Superior temporal gyrus (tissue), 1 donor: ENCODE data around the gene TMPRSS9.

ENCODE experiments used
- DNase-seq: peaks from one replicate; pipeline ENCODE4 v3.0.0-alpha.2; 2016; ENCODE audit errors: extremely low spot score

TMPRSS9 gene

GRCh38 chr19:2359992-2360685 is at the start of gene TMPRSS9:
TMPRSS9 (plus strand) TSS chr19:2360265; CDS start chr19:2389786, 29,521 bp downstream.
- DNase-seq = no peak

- DNase-seq = no peak
Measured at GRCh38 chr19:2311093-2311492, 49.0 kb upstream of the TMPRSS9 start.

- no peak for DNase-seq
Measured at GRCh38 chr19:2312820-2313501, 47.1 kb upstream of the TMPRSS9 start.

- DNase-seq = no peak
Measured at GRCh38 chr19:2315121-2315817, 44.8 kb upstream of the TMPRSS9 start.

GRCh38 chr19:2315818-2316353 is 44.2 kb upstream of the TMPRSS9 start:
- peak; percentile 70 for DNase-seq

GRCh38 chr19:2317300-2317699 is 42.8 kb upstream of the TMPRSS9 start:
- no peak for DNase-seq

- no peak for DNase-seq
Measured at GRCh38 chr19:2317756-2318155, 42.3 kb upstream of the TMPRSS9 start.

- no peak for DNase-seq
Measured at GRCh38 chr19:2318923-2319322, 41.1 kb upstream of the TMPRSS9 start.

- no peak for DNase-seq
Measured at GRCh38 chr19:2319551-2319950, 40.5 kb upstream of the TMPRSS9 start.

GRCh38 chr19:2320049-2320448 is 40.0 kb upstream of the TMPRSS9 start:
- DNase-seq = no peak

GRCh38 chr19:2320939-2321338 is 39.1 kb upstream of the TMPRSS9 start:
- no peak for DNase-seq

GRCh38 chr19:2321565-2322283 is 38.3 kb upstream of the TMPRSS9 start:
- no peak for DNase-seq

GRCh38 chr19:2323707-2324106 is 36.4 kb upstream of the TMPRSS9 start:
- no peak for DNase-seq

GRCh38 chr19:2324220-2324948 is 35.7 kb upstream of the TMPRSS9 start:
- no peak for DNase-seq

GRCh38 chr19:2325281-2326046 is 34.6 kb upstream of the TMPRSS9 start:
- no peak for DNase-seq

- DNase-seq = no peak
Measured at GRCh38 chr19:2326699-2327360, 33.2 kb upstream of the TMPRSS9 start.

GRCh38 chr19:2327773-2328400 is 32.2 kb upstream of the TMPRSS9 start:
- DNase-seq = no peak

GRCh38 chr19:2328401-2329148 is 31.5 kb upstream of the TMPRSS9 start, which contains the start of the genes LSM7 and SPPL2B:
LSM7 (minus strand) TSS chr19:2328586; CDS start chr19:2328566, 20 bp downstream.
SPPL2B (plus strand) TSS chr19:2328684; CDS start chr19:2328710, 26 bp downstream.
- peak; percentile 93 for DNase-seq

GRCh38 chr19:2329149-2329478 is 31.0 kb upstream of the TMPRSS9 start:
- no peak for DNase-seq
